Measurements from ENCODE around the gene FHOD3.

Gene FHOD3

DNA sequence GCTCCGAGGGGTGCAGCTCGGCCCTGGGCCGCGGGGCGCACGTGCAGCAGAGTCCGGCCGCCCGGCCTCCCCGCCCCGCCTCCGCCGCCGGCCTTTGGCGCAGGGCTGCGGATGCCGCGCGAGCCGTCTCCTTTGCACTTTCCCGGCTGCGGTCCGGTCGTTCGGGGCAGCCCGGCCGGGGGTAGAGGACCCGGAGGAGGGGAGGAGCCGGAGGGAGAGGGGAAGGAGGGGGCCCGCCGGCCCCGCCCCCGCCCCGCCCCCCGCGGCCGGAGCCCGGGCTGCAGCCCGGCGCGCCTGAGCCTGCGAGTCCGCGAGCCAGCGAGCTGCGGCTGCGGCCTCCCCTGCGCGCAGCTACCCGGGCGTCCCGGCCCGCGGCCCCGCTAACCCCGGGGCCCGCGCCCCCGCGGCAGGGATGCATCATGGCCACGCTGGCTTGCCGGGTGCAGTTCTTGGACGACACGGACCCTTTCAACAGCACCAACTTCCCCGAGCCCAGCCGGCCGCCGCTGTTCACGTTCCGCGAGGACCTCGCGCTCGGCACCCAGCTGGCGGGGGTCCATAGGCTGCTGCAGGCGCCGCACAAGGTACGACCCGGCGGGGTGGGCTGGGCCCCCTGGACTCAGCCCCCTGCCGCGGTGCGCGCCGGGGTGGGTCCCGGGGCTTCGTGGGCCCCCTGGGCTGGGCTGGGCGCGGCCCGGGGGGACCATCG lies at the start of gene FHOD3:
FHOD3 (plus strand) TSS at position 297 of the 709 bp plus-strand sequence; CDS start at position 420, 123 bp downstream.
- DNase-seq (ENCODE audit: low read depth): no peak

DNA sequence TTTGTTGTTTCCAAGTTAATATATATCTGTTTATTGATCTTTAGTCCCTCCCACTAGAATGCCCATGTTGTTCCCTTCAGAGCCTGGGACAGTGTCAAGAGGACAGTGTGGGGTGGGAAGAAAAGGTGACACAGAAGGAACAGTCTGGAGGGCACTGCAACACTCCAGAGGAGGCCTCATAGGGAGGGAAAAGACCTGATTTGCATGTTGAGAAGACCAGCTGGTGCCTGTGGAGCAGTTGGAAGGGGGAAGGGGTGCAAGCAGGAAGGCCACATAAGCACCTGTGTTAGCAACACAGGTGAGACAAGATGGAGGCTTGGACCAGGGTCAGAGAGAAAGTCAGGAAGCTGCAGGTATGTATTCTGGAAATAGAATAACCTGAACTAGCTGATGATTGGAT lies 48.1 kb upstream of the FHOD3 start:
- DNase-seq (ENCODE audit: low read depth): no peak

DNA sequence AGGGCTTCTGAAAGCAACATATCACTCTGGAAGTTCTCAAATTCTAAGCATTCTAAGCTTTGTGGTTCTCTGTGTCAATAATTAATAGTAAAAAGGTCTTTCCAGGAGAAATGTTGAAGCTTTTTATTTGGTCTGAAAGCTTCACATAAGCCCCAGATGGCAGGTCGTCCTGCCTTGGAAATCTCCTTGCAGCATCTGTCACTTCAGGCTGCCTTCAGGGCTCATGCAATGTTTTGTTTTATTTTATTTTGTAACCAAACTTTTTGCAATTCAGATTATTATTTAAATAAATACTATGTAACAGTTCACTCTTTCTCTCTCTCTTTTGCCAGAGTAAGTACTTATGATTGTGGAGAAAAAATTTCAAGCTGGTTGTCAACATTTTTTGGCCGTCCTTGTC lies 46.7 kb upstream of the FHOD3 start:
- no peak for DNase-seq (ENCODE audit: low read depth)

DNA sequence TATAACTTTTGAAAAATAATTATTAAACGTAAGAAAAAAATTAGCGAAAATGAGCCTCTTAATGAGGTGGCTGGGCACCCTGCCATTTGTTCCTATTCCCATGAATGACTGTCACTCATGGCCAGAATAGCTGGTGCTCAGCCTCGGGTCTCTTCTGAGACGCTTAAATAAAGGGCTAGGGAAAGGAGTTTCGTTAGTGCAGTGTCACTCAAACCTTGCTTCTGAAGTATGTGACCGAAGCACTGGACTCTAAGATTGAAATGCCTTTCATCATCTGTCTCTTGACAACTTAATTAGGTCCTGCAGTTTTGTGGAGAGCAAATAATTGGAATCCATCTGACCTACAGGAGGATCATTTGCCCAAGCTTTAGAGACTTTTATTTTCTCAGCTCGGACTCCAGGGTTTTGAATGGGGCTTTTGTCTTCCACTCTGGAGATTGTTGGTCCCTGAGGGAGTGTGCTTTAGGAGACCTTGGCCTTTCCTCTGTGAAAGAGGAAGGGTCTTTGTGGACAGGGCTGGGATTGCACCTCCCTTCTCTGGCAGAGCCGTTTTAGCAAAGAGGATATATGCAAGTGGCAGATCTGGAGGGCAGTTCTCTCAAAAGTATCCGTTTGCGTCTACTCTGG lies 42.3 kb upstream of the FHOD3 start:
- DNase-seq (ENCODE audit: low read depth): no peak

DNA sequence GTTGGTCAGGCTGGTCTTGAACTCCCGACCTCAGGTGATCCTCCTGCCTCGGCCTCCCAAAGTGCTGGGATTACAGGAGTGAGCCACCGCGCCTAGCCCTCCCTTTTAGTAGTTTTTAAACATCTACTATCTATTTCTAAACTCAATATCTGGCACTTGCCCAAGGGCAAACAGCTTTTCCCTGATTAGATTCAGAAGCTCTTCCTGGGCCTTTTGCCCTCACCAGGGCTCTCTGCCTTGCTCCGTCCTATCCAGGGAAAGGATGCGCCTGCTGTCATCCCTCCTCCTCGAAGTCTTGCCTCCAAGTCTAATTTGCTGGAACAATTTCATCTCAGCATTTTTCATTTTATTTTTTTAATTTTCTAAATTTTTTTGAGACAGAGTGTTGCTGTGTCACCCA lies 41.4 kb upstream of the FHOD3 start:
- DNase-seq (ENCODE audit: low read depth): no peak

DNA sequence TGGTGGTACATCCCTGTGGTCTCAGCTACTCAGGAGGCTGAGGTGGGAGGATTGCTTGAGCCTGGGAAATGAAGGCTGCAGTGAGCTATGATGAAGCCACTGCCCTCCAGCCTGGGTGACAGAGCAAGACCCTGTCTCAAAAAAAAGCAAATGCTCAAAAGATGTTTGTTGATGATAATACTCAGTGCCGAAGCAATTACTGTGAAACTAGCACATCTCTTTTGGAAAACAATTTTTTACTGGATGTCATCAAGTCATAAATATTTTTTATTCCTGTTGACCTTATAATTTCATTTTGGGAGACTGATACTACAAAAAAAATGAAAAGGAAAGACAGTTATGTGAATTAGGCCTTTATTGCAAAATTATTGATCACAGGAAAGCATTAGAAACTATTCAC lies 34.5 kb upstream of the FHOD3 start:
- no peak for DNase-seq (ENCODE audit: low read depth)

DNA sequence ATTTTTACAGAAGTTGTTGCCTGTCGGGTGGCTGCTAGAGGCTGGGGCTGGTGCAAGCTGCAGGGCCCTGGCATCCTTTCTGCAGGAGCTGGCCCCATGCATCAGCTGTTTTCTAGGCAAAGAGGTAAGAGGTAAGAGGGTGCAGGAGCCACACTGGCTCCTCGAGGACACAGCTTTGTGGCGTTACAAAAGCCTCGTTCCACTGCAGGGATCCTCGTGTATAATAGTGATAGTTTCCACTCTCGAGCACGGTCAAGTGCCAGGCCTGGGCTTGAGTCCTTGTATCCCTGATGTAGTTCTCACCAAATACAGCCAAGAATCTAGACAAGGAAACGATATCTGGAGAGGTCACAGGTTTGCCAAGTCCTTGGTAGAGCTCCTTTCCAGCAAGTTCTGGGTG lies 33.2 kb upstream of the FHOD3 start:
- DNase-seq (ENCODE audit: low read depth): no peak

DNA sequence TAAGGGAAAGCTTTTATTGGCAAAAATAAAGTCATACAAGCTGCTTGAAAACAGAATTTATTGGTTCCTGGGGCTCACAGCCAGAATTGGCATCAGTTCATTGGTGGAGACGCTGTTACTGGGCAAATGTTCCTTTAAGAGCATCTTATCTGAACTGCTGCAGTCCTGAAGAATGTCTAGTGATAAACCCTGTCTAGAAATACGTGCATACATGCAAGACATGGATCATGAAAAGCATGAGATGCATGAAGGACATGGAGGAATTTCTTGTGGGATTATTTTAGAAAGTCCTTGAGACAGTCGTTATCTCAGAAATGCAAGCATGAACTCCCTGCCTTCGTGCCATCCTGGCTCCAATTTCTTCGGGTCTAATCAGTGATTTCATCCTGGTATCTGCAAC lies 32.5 kb upstream of the FHOD3 start:
- no peak for DNase-seq (ENCODE audit: low read depth)

DNA sequence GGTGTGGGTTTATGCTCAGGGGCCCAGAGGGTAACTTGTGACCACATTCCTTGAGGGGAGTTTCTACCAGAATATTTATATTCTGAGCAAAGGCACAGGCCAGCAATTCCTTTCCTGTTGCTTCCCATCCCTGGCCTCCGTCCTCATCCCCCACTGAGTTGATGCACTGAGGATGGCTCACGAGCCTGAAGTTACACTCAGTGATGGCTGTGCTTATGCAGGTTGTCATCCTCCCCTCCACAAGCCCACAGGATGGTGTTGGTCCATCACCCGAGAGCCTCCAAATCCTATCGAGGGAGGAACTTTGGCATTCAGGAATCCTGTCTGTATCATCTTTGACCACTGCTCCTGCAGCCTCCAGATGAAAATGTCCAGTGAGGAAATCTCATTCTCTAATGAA lies 28.4 kb upstream of the FHOD3 start:
- DNase-seq (ENCODE audit: low read depth): no peak

DNA sequence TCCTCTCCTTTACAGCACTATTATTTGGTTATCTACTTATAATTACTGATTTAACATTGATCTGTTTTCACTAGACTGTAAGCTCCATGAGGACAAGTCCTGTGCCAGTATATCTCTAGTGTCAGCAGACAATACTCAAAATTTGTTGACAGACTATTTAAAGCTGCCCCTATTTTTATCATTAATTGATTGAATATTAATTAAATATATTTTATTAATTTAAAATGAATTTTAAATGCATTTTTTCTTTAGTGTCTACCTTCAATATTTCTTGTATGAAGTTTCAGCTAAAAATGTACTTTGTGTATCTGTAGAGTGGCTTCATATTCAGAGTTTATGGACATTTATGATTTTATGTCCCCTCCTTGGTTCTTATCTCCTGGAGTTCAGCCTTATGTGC lies 26.4 kb upstream of the FHOD3 start:
- DNase-seq (ENCODE audit: low read depth): no peak

DNA sequence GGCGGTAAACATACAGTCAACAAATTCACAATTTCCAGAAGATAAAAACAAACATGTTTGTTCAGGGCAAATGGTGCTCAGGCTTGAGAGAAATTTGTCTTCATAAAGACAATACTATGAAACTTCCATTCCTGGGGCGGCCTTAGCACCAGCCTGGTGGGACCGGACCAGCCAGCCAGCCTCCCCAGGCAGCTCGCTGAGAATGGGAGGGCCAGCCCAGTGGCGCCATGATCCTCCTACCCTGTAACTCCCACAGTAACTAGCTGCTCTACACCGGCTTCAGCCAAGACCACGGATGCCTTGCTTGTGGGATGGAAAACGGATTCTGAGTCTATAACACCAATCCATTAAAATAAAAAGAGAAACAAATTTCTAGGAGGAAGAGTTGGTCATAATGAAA lies 24.2 kb upstream of the FHOD3 start:
- DNase-seq (ENCODE audit: low read depth): no peak

DNA sequence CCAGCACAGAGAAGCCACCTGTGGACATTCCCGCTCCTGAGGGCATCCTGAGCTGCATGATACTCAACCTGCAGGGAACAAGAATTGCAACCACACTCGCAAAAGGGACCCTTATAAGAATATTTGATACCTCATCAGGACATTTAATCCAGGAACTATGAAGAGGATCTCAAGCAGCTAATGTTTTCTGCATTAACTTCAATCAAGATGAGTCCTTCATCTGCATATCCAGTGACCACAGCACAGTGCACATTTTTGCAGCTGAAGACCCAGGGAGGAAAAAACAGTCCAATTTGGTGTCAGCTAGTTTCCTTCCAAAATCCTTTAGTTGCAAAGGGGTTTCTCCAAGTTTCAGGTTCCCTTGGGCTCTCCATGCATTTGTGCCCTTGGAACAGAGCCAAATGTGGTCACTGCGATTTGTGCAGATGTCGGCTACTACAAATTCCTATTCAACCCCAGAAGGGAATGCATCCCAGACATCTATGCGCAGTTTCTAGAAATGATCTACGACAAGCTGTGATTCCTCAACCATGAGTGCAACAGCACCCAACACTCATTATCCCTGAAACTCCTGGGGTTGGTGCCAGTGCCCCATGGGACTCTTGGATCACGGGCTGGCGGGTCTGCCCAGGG lies 23.3 kb upstream of the FHOD3 start:
- no peak for DNase-seq (ENCODE audit: low read depth)

DNA sequence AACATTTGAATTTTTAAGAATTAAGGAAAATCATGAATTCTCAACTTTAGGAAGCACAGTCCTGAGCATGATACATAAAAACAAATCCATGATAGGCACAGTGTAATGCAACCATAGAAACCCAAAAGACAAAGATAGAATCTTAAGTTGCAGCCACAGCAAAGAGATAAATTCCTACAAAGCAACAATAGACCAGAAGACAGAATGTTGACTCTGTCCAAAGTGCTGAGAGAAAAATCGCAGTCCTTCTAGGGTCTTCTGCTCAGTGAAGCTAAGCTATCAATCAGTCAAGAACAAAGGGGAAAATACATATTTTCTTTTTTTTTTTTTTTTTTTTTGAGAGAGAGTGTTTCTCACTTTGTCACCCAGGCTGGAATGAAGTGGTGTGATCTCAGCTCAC lies 22.0 kb upstream of the FHOD3 start:
- DNase-seq (ENCODE audit: low read depth): no peak

DNA sequence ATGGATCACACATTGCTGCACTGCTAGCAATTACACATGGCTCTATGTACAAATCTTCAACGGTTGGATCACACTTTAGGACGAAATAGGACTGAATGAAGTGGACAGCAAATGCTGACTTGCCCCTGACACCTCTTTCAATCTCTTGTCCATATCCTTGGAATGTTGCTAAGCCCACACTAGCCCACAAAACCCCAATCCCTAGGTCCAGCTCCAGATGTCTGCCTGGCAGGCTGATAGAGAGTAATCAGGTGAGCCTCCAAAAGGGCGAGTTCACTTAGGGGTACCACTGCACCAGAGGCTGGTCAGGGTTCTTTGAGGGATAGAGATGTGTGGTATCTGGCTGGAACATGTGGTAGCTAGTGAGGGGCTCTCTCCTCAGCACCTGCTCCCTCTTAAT lies 18.5 kb upstream of the FHOD3 start:
- no peak for DNase-seq (ENCODE audit: low read depth)

DNA sequence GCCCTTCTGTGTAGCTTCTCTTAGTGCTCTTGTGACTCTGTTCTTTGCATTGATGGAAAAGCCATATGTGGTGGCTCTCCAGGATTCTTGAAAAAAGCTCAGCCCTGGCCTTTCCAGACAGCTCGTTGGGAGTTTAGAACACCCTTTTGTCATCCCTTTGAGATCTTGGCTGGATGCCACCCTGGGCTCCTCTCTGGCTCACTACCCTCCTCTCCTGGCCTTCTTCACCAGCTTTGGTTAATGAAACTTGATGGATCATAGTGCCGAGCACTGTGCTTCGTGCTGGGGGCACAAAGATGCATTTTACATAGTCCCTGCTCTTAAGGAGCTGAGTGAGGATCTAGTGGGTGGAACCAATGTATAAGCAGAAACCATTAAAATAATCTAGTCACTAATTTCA lies 15.6 kb upstream of the FHOD3 start:
- no peak for DNase-seq (ENCODE audit: low read depth)

DNA sequence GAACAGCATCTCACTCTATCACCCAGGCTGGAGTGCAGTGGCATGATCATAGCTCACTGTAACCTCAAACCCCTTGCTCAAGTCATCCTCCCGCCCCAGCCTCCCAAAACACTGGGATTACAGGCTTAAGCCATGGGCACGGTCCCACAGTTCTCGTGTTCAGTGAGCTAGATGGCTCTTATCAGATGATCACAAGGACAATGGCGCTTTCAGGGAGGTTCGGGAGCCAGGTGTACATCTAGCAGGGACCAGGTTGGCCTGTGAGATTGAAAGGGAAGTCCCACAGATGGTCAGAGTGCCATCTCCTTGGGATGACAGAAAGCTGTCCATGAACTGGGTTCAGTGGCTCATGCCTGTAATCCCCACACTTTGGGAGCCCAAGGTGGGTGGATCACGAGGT lies 14.1 kb upstream of the FHOD3 start:
- no peak for DNase-seq (ENCODE audit: low read depth)

DNA sequence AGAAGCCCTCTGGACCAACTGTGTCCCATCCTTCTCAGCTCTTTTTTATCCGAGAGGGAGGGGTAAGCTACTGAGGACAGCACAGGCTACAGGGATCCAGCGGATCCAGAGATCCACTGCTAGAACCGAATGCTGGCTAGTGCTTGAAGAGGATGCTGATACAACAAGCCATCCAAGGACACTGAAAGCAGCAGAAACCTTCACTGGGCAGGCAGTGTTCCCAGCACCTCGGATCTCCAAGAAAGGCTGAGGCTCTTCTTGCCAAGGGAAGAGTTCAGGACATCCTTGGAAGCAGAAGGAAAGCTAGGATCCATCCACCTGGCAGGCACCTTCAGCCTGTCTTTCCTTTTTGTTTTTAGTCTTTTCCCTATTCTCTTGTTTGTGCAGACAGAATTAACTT lies 13.2 kb upstream of the FHOD3 start:
- no peak for DNase-seq (ENCODE audit: low read depth)

DNA sequence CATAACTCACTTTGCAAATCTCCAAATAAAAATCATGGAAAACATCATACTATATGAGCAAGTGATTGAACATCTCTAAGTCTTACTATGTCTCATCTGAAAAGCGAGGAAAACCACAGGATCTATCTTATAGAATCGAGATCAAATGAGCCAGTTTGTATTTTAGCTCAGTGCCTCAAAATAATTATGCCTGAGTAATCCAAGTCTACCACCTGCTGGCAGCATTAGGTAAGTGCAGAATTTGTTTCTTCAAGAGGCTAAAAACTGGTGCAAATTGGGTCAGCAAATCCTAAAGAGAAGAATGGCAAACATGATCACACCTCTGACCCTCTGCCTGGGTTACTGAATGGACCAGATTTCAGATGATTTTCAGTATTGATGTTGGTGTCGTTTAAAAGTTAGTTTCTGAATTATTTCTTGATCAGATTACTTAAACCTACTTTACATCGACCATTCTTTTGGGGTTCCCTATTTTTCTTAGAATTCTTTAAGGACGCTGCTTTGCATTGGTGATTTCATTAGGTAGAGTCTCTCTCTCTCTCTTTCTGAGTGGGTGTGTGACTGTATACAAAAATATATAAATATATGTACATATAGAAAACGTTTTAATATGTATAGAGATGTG lies 12.7 kb upstream of the FHOD3 start:
- DNase-seq (ENCODE audit: low read depth): no peak

DNA sequence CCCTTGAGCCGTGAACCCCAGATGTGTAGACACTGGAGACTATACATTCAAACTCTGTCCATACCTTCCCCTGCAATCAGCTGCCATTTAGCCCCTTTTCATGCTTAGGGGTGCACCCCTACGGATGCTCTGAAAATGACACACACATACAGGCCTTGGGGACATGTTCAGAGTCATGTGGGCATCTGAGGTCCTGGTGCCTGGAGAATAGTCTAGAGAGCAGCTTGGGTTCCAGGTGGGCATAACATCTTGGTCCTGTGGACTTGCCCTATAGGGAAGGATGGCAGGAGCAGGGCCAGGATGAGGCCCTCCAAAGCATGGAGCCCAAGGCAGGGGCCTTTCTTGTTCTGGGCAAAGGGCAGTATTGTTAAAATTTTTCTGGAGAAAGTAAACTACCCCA lies 9.9 kb upstream of the FHOD3 start:
- no peak for DNase-seq (ENCODE audit: low read depth)

DNA sequence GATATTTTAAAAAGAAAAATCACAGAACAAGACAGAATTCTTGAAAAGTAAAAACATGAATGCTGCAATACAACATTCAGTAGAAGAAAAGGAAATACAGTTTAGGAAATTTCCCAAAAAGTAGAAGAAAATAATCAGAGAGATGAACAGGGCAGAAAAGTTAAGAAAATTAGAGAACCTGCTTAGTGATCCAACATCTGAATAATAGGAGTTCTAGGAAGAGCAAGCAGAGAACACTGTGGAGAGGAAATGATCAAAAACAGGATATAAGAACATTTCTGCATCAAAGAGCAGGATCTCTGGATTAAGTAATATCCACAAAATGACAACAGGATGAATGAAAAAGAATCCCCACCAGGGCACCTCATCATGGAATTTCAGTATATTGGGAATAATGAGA lies 8.8 kb upstream of the FHOD3 start:
- no peak for DNase-seq (ENCODE audit: low read depth)

DNA sequence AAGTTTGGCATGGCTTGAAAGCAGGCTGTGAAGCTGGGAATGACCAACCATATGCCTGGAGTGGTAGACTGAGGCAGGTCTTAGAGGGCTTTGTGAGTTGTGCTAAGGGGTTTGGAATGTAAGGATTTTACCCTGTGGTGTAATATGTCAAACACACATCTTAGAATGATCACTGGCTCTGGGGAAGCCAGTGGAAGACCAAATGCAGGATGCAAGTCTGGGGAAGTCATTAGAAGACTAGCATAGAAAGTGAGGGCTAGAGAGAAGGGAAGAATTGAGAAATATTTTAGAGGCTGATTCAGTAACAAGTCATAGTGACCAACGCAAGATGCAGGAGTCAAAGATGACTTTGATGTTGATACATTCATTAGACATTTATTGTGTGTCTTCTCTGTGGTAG lies 3.5 kb upstream of the FHOD3 start:
- DNase-seq (ENCODE audit: low read depth): no peak

DNA sequence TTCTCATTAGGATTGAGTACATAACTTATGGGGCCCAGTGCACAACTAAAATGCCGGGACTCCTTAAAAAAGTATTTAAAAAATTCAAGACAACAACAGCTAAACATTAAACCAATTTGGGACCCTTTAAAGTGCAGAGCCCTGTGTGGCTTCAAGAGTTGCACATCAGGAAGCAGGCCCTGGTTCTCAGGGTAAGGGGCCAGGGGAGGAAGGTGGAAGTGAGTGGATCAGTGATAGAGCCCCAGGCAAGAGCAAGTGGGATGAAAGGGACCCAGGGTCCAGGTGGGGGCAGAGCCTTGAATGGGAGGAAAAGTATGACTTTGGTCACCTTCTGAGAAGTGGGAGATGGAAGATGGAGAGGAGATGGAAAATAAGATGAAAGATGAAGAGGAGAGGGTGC lies 2.3 kb upstream of the FHOD3 start:
- DNase-seq (ENCODE audit: low read depth): no peak

DNA sequence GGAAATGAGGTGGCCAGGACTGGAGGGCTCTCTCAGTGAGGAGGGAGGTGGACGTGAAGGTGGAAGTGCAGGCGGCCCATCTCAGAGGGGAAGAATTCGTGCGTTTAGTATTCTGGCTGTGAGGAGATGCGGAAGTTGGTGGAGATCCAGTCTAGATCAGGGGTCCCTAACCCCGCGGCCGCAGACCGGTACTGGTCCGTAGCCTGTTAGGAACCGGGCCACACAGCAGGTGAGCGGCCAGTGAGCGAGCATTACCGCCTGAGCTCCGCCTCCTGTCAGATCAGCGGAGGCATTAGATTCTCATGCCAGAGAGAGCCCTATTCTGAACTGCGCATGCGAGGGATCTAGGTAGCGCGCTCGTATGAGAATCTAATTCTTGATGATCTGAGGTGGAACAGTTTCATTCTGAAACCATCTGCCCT lies 1.6 kb upstream of the FHOD3 start:
- DNase-seq (ENCODE audit: low read depth): no peak

Data from HS-5 (cell line).